DMS153 (cell line): ENCODE measurements around the gene COG4.

Experiments
- DNase-seq: peaks from one replicate; lab custom pipeline; 2025; lab: John Stamatoyannopoulos, UW

Gene COG4

DNA sequence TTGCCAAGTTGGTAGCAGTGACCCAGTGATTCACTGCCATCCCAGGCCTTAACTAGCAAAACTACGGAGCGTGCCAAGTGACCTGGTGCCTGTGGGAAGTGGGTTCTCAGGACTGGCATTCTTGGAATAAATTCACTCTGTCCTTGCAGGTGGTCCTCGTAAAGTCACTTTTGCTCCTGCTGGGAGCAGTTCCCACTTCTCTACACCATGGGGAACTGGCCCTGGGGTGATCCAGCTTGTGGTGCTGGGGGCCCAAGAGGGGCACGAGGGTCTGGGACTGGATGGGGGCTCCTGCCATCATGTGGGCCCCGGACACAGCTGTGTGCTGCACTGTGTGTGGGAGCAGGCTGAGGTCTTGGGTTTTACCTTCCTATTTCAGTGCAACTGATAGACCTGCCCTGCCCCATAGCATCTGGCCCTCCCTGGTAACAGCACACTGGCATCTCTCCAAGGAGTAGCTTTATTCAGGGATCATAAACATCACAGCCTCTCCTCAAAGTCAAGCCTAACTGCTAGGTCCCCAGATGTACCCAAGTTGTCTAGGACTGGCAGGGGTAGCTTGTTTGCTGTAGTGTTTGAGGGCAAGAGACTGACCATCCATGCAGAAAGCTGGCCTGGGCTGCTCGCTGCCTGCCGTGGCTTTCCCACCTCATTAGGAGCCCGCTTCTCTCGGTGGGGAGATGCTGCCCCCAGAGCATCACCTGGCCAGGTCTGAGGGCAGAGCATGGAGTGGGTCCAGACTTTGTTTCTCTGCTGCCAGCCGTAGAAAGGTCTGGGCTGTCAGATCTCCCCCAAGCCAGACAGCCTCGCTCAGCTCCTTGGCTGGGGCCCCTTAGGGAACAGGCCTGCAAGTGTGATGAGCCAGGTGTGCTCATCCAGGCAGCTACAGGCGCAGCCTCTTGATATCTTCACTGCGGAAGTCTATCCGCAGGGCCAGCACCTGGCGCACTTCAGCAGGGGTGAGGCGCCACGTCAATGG, 42.9 kb downstream of the COG4 start:
- DNase-seq, result no peak

DNA sequence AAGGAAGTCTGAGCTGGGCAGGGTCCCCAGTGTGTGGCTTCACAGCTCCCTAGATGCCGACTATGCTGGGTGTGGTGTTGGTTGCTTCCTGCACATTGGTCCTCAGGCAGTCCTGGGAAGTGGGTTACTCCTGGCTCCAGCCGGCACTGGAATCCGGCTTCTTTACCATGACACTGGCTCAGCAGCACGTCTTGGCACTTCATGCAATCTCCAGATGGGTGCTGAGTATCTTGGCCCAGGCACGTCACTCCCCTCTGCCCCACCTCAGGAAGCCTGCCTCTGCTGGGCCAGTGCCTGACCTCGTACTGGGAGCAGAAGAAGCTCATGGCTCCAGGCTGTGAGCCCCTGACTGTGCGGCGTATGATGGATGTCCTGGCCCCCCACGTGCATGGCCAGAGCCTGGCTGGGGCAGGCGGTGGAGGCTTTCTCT, 44.4 kb downstream of the COG4 start:
- DNase-seq, result no peak

DNA sequence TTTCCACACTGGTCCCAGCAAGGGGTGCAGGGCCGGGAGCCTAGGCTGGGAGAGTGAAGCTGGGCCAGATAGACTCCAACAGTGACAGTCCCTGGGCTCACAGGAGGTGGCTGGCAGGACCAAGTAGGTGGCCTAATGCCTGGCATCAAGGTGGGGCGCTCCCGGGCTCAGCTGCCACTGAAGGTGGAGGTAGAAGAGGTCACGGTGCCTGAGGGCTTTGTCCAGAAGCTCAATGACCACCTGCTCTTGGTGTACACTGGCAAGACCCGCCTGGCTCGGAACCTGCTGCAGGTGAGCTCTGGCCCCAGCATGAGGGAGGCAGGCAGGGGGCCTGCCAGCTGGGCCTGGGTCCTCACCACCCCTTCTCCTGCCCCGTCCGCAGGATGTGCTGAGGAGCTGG, 45.2 kb downstream of the COG4 start:
- no peak for DNase-seq

DNA sequence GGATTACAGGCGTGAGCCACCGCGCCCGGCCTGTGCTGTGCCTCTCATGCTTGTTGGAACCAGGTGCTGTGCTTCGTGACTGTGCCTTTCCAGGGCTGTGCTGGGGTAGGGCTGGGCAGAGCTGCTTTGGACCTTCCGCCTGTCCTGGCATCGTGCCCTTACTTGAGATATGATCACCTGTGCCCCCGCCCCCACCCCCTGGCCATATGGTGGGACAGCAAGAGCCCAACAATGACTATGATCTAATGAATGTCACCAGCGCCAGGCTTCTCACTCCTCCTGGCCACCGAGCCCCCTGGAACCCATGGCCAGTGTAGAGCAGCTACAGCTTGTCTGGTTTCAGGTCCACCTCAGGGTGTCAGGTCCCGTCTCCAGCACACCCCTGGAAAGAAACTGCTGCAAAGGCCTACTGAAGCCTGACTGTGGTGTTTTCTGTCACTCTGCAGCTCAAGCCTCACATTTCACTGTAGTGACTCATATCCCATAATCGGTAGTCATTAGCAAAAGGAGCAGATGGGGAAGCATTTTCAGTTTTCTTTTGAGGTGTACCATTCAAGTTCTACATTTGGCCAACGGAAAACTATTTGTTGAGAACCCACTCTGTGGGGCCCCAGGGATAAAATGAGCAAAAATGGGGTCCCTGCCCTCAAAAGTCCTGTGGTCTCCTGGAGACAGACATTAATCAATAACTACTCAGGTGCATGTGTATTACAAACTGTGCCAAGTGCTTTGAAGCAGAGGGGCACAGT, 46.9 kb downstream of the COG4 start:
- no peak for DNase-seq

DNA sequence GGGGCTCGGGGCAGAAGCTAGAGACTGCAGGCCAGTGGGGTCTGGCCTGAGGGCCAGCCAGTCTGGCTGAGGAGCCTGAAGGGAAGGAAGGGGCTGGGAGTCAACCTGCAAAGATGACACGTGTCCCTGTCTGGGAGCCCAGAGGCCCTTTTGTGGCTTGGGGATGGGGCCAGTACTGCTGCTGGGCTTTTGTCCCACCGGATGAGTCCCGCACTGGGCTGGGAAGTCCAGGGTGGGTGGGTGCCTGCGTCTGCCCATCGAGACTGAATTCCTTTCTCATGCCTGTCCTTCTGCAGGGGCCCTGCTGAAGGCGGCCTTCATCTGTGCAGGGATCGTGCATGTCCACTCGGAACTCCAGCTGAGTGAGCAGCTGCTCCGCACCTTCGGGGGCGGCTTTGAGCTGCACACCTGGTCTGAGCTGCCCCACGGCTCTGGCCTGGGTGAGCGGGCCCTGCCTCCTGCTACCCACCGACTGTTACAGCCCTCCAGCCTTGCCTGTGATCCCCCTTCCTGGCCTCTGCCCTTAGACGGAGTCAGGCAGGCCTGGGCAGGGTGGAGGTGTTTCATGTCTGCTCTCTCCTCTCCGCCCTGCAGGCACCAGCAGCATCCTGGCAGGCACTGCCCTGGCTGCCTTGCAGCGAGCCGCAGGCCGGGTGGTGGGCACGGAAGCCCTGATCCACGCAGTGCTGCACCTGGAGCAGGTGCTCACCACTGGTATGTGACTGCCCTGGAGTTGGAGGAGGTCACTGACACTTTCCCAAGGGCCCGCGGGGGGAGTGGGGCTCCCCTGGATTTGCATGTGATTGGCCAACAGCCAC, 48.1 kb downstream of the COG4 start:
- no peak for DNase-seq

DNA sequence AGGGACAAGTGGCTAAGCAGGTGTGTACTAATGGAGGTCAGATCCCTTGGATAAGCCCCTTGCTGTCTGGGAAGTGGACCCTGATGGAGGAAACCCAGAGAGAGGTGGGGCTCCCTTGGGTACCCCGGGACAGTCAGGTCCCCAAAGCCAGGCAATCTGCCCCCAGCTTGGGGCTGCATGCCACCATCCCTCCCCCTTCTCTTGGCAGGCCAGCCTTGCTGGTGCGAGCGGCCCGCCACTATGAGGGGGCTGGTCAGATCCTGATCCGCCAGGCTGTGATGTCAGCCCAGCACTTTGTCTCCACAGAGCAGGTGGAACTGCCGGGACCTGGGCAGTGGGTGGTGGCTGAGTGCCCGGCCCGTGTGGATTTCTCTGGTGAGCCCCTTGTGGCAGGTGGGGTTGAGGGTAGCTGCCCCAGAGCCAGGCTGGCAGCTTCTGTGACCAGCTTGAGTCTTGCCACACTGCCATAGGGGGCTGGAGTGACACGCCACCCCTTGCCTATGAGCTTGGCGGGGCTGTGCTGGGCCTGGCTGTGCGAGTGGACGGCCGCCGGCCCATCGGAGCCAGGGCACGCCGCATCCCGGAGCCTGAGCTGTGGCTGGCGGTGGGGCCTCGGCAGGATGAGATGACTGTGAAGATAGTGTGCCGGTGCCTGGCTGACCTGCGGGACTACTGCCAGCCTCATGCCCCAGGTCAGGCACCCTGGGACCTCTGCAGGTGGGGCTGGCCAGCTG, 48.9 kb downstream of the COG4 start:
- DNase-seq, result no peak

DNA sequence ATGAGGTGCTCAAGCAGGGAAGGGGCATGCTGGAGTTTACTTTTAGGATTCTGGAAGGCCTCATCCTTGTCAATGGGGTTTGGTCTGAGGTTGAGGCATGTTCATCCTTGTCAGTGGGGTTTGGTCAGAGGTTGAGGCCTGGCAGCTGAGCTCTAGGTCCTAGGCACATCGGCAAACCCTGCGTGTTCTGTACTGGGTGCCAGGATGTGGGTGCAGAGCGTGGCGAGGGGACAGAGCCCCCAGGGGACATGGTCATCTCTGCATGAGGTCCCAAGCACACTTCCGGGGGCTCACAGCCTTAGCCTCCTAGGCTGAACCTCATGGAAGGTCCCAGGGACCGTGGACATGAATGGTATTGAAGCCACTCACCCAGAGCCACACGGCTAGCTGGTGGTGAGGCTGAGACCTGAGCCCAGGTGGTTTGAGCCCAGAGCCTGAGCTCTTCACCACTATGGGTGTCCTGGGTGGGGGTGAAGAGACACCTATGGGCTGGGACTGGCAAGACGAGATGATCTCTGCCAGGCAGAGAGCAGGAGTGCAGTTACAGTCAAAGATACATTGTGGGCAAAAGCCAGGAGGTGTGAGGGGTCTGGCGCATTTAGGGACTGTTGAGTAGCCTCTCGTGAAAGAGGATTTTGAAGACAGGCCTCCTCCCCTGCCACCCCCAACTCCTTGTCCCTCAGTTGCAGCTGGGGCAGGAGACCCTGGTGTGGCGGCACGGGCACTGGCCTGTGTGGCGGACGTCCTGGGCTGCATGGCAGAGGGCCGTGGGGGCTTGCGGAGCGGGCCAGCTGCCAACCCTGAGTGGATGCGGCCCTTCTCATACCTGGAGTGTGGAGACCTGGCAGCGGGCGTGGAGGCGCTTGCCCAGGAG, 49.7 kb downstream of the COG4 start:
- DNase-seq, result no peak

DNA sequence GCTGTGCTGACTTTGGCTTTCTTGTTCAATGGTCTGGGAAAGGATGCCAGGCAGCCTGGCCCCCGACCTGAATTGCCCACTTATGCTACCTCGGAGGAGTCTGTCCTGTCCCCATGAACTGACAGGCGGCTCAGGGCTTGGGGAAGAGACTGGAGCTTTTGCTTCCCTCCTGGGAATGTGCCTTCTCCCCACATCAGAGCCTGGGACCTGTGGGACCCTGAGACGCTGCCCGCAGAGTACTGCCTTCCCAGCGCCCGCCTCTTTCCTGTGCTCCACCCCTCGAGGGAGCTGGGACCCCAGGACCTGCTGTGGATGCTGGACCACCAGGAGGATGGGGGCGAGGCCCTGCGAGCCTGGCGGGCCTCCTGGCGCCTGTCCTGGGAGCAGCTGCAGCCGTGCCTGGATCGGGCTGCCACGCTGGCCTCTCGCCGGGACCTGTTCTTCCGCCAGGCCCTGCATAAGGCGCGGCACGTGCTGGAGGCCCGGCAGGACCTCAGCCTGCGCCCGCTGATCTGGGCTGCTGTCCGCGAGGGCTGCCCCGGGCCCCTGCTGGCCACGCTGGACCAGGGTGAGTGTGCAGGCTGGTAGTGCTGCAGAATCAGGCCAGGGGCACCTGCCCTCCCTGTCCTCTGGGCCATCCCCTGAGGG, 50.4 kb downstream of the COG4 start:
- no peak for DNase-seq

DNA sequence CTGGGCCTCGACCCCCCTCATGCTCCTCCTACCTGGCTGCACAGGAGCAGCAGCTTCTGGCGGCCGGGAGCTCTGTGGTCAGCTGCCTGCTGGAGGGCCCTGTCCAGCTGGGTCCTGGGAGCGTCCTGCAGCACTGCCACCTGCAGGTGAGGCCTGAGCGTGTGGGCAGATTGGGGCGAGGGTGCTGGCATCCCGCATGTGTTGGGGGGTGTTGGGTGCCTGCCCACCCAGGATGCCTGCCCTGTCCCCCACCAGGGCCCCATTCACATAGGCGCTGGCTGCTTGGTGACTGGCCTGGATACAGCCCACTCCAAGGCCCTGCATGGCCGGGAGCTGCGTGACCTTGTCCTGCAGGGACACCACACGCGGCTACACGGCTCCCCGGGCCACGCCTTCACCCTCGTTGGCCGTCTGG, 52.4 kb downstream of the COG4 start:
- no peak for DNase-seq

DNA sequence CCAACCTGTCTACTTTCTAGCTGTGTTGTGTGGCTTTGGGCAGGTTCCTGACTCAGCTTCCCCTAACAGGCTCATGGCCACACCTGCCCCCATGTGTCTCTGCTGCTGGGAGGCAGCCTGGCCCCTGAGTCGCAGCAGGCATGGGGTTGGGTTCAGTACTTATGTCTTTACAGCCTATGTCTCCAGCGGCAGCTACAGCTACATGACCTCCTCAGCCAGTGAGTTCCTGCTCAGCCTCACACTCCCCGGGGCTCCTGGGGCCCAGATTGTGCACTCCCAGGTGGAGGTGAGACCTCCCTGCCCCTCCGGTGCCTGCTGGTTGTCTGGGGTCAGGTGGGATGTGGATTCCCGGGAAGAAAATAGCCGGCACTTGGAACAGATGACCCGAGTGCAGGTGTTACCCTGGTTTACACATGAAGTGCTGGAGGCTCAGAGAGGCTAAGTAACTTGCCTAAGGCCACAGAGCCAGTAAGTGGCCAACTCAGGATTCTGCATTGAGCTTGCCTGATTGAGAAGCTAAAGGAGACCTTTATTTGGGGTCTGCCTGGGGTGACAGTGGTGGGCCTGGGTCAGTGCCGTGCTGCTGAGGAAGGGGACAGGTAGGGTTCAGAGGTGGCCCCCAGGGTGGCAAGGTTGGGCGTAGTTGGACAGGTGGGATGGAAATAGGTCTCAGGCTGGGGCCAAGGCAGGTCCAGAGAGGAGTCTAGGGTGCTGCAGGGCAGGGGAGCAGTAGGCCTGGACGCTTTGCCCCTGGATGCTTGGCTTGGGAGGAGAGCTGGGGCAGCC, 53.0 kb downstream of the COG4 start:
- DNase-seq, result no peak

DNA sequence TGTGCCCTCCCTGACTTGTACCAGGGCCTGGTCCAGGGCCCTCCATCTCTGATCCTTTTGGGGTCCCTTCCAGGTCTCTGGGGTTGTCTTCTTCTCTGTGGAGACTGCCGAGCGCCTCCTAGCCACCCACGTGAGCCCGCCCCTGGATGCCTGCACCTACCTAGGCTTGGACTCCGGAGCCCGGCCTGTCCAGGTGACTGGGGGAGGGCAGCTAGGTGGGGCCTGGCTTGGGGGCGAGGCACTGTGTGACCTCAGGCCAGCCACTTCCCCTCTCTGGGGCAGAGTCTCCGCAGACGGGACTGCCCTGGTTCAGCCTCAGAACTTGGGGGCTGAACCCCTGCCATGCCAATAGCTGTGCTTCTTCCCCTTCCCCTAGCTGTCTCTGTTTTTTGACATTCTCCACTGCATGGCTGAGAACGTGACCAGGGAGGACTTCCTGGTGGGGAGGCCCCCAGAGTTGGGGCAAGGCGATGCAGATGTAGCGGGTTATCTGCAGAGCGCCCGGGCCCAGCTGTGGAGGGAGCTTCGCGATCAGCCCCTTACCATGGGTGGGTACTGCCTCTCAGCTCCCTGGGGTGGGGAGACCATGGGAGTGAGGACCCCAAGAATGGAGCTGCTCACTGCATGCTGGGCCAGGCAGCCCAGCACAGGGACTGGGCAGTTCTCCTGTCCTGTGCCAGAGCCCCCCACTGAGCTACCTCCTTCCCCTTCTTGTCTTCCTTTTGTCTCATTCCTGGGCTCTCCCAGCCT, 54.4 kb downstream of the COG4 start:
- no peak for DNase-seq

DNA sequence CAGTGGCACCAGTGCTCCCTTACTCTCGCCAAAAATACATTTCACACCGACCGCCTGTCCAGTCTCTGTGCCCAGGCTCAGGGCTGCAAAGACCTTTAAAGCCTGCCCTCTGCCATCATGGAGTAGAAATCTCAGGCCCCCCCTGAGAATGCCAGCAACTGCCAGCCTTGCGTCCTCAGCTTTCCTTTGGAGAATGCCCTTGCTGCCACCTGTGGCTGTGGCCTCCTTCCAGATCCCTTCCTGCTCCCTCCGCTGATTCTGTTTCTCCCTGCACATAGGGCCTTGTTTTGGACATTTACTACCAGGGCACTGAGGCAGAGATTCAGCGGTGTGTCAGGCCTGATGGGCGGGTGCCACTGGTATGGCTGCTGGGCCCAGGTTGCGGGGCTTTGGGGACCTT, 55.7 kb downstream of the COG4 start:
- DNase-seq, result no peak

DNA sequence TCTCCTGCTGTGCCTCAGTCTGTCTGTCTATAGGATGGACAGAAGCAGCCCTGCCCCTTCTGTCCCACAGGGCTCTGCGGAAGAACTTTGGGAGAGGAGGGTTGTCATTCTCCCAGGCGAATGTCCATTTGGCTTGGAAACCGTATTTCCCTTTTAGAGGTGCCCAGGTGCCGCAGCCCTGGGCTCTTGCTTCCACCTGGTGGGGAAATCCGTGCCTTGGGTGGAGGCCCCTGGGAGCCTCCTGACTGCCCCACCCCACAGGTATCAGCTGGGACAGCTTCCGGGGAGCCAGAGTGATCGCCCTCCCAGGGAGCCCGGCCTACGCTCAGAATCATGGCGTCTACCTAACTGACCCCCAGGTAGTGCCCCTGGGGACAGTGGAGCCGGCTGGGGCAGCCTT, 56.2 kb downstream of the COG4 start:
- no peak for DNase-seq

DNA sequence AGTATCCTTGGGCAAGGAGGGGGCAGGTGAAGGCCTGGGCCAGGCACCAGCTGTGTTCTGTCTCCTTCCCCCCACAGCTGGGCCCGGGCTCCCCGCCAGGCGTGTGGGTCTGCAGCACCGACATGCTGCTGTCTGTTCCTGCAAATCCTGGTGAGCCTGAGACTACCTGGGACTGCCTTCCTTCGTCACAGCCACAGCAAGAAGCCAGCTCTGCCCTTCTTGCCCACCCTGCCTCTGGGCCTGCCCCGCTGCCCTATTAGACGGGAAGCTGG, 56.6 kb downstream of the COG4 start:
- no peak for DNase-seq

DNA sequence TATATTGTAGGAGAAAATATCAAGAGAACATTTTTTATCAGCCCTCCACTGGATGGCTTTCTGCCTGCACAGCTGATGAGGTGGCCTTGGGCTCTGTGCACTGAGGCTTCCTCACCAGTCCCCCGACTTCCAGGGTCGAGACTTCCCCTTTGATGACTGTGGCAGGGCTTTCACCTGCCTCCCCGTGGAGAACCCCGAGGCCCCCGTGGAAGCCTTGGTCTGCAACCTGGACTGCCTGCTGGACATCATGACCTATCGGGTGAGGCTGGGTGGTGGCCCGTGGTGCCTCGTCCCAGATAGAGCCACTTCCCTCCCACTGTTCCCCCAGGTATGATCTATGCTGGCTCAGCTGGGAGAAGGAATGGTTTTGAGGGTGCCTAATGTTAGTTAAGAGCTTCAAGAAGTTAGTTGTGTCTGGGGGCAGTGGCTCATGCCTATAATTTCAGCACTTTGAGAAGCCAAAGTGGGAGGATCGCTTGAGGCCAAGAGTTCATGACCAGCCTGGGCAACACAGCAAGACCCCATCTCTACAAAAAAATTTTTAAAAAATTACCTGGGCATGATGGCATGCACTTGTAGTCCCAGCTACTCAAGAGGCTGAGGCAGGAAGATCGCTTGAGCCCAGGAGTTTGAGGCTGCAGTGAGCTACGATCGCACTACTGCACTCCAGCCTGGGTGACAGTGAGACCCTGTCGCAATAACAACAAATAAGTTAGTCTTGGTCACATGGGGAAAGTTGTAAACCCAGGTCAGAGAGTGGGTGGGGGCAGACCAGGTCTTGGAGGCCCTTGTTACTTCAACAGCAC, 57.2 kb downstream of the COG4 start:
- DNase-seq, result no peak

DNA sequence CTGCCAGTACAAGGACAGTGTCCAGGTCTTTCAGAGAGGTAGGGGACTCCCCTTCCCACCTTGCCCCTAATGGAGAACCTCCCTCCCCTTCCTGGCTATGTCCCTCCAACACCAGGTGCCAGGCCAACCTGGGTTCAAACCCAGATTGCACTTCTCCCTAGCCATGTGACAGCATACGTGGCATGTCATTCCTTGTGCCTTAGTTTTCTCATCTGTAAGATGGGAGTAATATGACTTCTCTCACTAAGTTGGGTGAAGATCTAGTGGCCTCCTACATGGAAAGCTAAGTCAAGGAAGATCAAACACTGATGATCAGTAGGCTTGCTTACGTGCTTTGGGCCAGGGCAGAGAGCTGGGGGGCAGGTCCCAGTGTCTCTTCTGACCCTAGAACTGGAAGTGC, 60.1 kb downstream of the COG4 start:
- DNase-seq, result no peak

DNA sequence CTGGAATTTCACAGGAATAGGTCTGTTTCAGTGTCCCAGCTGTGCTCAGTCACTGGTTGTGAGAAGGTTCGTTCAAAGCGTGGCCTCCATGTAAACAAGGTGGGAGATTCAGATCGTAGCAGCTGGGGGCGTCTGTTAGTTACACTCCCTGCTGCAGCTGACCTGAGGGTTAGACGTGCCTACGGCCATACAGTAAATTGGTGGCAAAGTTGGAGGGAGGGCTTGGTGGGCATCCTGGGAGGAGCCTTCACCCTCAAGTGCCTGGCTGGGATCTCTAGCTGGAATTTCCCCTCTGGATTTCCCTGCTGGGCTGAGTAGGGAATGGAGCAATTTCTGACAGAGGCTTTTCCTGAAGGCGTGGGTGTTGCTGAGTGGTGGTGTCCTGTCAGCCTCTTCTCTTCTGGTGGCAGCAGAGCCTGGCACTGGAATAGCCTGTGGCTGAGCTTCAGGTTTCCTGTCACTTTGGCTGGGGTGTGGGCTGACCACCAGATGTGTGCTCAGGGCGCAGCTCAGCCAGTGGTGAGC, 62.6 kb downstream of the COG4 start:
- DNase-seq, result no peak
